Endothelial cell of umbilical vein (primary cell): Measurements from ENCODE around the gene HEATR5A. TPM values are rescaled to one million over a fixed set of nuclear protein-coding genes. Genes with fewer than 3 reads are reported as not detected.
A peak's percentile ranks its signal among the peaks of the same experiment; 100 is the strongest.

Experiments used
- BruUV-seq: library from RNA; stranded (reverse); fragments of 400-500 nt; replicated peaks from 2 replicates; lab custom pipeline; 2021; lab: Mats Ljungman, UMichigan
- CTCF ChIA-PET: fragments of 300-600, 350-600 bp; sonication (Branson Sonifier 250); formaldehyde crosslinking; loops from one replicate; lab custom pipeline; 2021; ENCODE audit warnings: antibody characterized with exemption, inconsistent platforms; lab: Charles Lee
- POLR2A ChIA-PET: fragments of 300-600, 350-600 bp; sonication (Branson Sonifier 250); formaldehyde crosslinking; loops from one replicate; lab custom pipeline; 2021; ENCODE audit warnings: antibody characterized with exemption, inconsistent platforms; lab: Charles Lee
- DNase-seq: peaks from one replicate; pipeline ENCODE4 v3.0.0-alpha.2; 2011; ENCODE audit warnings: low read depth, low spot score
- FAIRE-seq: peaks from 2 replicates; lab custom pipeline; 2011; peaks lifted over from hg19 to GRCh38; lab: Jason Lieb, UNC
- H2AFZ ChIP-seq: 2 replicates; pipeline ENCODE4 v1.6.0; 2012; ENCODE audit warnings: low read depth, low read length, control low read depth, inconsistent platforms
- H3K27ac ChIP-seq: 2 replicates; pipeline ENCODE4 v1.5.1; 2011; ENCODE audit warnings: low read depth, mild to moderate bottlenecking, control low read depth, low read length, moderate library complexity; ENCODE audit not compliant: insufficient read depth
- H3K27me3 ChIP-seq, 2 experiments: 2 replicates each; pipeline versions ENCODE4 v1.6.0 to v1.6.1; 2011; ENCODE audit warnings: low read length in 2 of 2, mixed read lengths in 1 of 2; ENCODE audit not compliant: control insufficient read depth in 2 of 2, insufficient read depth in 2 of 2
- H3K36me3 ChIP-seq, 2 experiments: 2 replicates in 1 of 2; 3 replicates in 1 of 2; pipeline ENCODE4 v1.5.1; 2011; ENCODE audit warnings: low read length in 2 of 2, mild to moderate bottlenecking in 1 of 2, moderate library complexity in 1 of 2; ENCODE audit not compliant: control insufficient read depth in 2 of 2, insufficient read depth in 2 of 2; ENCODE audit errors: extremely low read depth in 1 of 2
- H3K4me1 ChIP-seq: 3 replicates; pipeline ENCODE4 v1.5.1; 2011; ENCODE audit warnings: mild to moderate bottlenecking, low read length; ENCODE audit not compliant: control insufficient read depth, insufficient read depth; ENCODE audit errors: extremely low read depth
- H3K4me2 ChIP-seq: 2 replicates; pipeline ENCODE4 v1.6.1; 2011; ENCODE audit warnings: low read length, control low read depth, mixed read lengths; ENCODE audit not compliant: insufficient read depth
- H3K4me3 ChIP-seq, 3 experiments: fragments of 200-600 bp in 1 of 3; sonication (generic), shearing (Covaris generic) in 1 of 3; replicated peaks in 1 of 3; 2 replicates each; pipeline ENCODE4 v1.5.1; 2011 to 2016; ENCODE audit warnings: control low read depth in 3 of 3, low read length in 3 of 3, mild to moderate bottlenecking in 2 of 3, inconsistent platforms in 1 of 3, low read depth in 1 of 3, moderate library complexity in 1 of 3; ENCODE audit not compliant: insufficient read depth in 1 of 3
- H3K79me2 ChIP-seq: 2 replicates; pipeline ENCODE4 v1.6.0; 2012; ENCODE audit warnings: low read length, inconsistent platforms; ENCODE audit not compliant: control insufficient read depth, insufficient read depth
- H3K9ac ChIP-seq: replicated peaks from 2 replicates; pipeline ENCODE3; 2011; ENCODE audit warnings: low read length, control low read depth; ENCODE audit not compliant: insufficient read depth; ENCODE audit errors: extremely low read depth
- H3K9me1 ChIP-seq: replicated peaks from 3 replicates; pipeline ENCODE4 v1.6.0; 2011; ENCODE audit warnings: mild to moderate bottlenecking, low read length; ENCODE audit not compliant: control insufficient read depth, insufficient read depth; ENCODE audit errors: extremely low read depth
- H3K9me3 ChIP-seq: replicated peaks from 2 replicates; pipeline ENCODE4 v1.5.1; 2012; ENCODE audit warnings: low read length, inconsistent platforms; ENCODE audit not compliant: control insufficient read depth, insufficient read depth
- H4K20me1 ChIP-seq: replicated peaks from 2 replicates; pipeline ENCODE3; 2011; ENCODE audit warnings: mild to moderate bottlenecking, low read length; ENCODE audit not compliant: control insufficient read depth, insufficient read depth; ENCODE audit errors: extremely low read depth
- CTCF ChIP-seq, 2 donors: IDR thresholded peaks; 1 replicate in 1 of 2; 2 replicates in 1 of 2; pipeline ENCODE4 v1.5.1; 2011; ENCODE audit warnings: low read length in 2 of 2, mild to moderate bottlenecking in 2 of 2, moderate library complexity in 2 of 2, control low read depth in 1 of 2, inconsistent platforms in 1 of 2, low read depth in 1 of 2; ENCODE audit not compliant: insufficient read depth in 1 of 2; ENCODE audit errors: extremely low read depth in 1 of 2
- EZH2 ChIP-seq: IDR thresholded peaks from 2 replicates; pipeline ENCODE4 v1.6.1; 2012; ENCODE audit warnings: borderline replicate concordance, low read depth, mild to moderate bottlenecking, moderate library complexity, low read length, inconsistent platforms; ENCODE audit not compliant: severe bottlenecking
- FOS ChIP-seq: IDR thresholded peaks from 2 replicates; pipeline ENCODE4 v1.6.1; 2011; ENCODE audit warnings: mild to moderate bottlenecking, low read length, moderate library complexity, borderline replicate concordance; ENCODE audit not compliant: insufficient read depth
- GATA2 ChIP-seq: IDR thresholded peaks from 2 replicates; pipeline ENCODE4 v1.7.0; 2011; ENCODE audit warnings: low read depth, mild to moderate bottlenecking, moderate library complexity, mixed read lengths, low read length; ENCODE audit not compliant: insufficient read length, insufficient read depth
- JUN ChIP-seq: IDR thresholded peaks from 2 replicates; pipeline ENCODE4 v1.6.1; 2011; ENCODE audit warnings: borderline replicate concordance, low read depth; ENCODE audit not compliant: insufficient read length, insufficient read depth
- MAX ChIP-seq: IDR thresholded peaks from 2 replicates; pipeline ENCODE4 v1.6.1; 2011; ENCODE audit not compliant: insufficient read depth, insufficient read length
- MYC ChIP-seq: IDR thresholded peaks from one replicate; pipeline ENCODE4 v1.6.1; 2011; ENCODE audit warnings: mild to moderate bottlenecking, low read depth, low read length
- POLR2A ChIP-seq: IDR thresholded peaks from 2 replicates; pipeline ENCODE4 v1.6.1; 2012; ENCODE audit warnings: low read depth, mild to moderate bottlenecking, control low read depth, low read length
- POLR2AphosphoS5 ChIP-seq: IDR thresholded peaks from 2 replicates; pipeline ENCODE4 v1.6.1; 2012; ENCODE audit warnings: low read depth, mild to moderate bottlenecking, control low read depth, low read length, moderate library complexity; ENCODE audit not compliant: insufficient read depth
- dilution Hi-C: fragments of 300-500 bp; cut with MboI; formaldehyde crosslinking; loops from one replicate; pipeline ENCODE4 v1.15.0; 2019; ENCODE audit warnings: low sequenced_read_pairs; ENCODE audit not compliant: extremely low pct_ligation_motif_present
- intact Hi-C: fragments of 100-400 bp; cut with micrococcal nuclease; formaldehyde crosslinking; loops from one replicate; pipeline ENCODE4 v1.10.0; 2022
- polyA plus RNA-seq, 4 experiments: library from polyadenylated mRNA; depleted of rRNA in 3 of 4; stranded (reverse) in 3 of 4; unstranded in 1 of 4; fragments of >200 nt; gene quantifications; 2 replicates each; pipeline versions ENCODE4 v1.2.1 to v1.2.3, GENCODE V29; 2011 to 2012; ENCODE audit warnings: missing spikeins in 1 of 4
- total RNA-seq: library from RNA; stranded (reverse); gene quantifications from 2 replicates; pipeline ENCODE4 v1.2.3, GENCODE V29; 2021

Gene HEATR5A
- total and polyA plus RNA-seq, 2 donors (not counting 3 experiments of a cell fraction or from before 2014, with no cell fraction given), result 12.6 to 45.3 TPM

GRCh38 chr14:31357279-31357678 is 63.1 kb downstream of the HEATR5A start:
- Histone ChIP-seq H2AFZ (no peak overlapping the region), H3K4me1 (peaks cover 31% of the 10 kb centered on the region), H3K9me1 (no peaks in the 10 kb centered on the region), H3K4me3 (peak overlapping the region in 1 of 3 experiments; percentile 11), H3K27me3 (no peaks in the 10 kb centered on the region), H3K9ac (peak overlapping the region; percentile 51), H3K79me2 (no peaks in the 10 kb centered on the region), H3K4me2 (peak overlapping the region; percentile 81), H3K9me3 (no peaks in the 10 kb centered on the region), H3K27ac (peak overlapping the region; percentile 45), H3K36me3 (peaks cover 0 to 7% of the 10 kb centered on the region in 2 experiments), H4K20me1 (no peaks in the 10 kb centered on the region)
- intact Hi-C loops (loop anchor here (5.0 to 10.0 kb wide), 4 partner anchors 190 to 702 kb away; partner anchors contain the start of gene COCH), dilution Hi-C loops (no loop called here)
- TF ChIP-seq POLR2AphosphoS5 (no peak), FOS (peak; percentile 56), GATA2 (no peak)
- ChIA-PET CTCF (interaction anchor here (0.7 to 1.8 kb wide), 7 partner anchors 93 to 1203 kb away, joined by 3 to 7 read pairs (median 3); partner anchors contain the start of gene HECTD1), POLR2A (interaction anchor here (0.8 kb wide), 1 partner anchor 63 kb away, joined by 4 read pairs; the partner anchor contains the start of gene HEATR5A)
- FAIRE-seq (no peak), DNase-seq (peak; percentile 34)
- no TSS peak for BruUV-seq

GRCh38 chr14:31346097-31346496 is 74.3 kb downstream of the HEATR5A start:
- dilution Hi-C loops (no loop called here), intact Hi-C loops (no loop called here)
- H3K27me3 ChIP-seq, result no peaks in the 10 kb centered on the region
- no peak overlapping the region for H3K9ac ChIP-seq
- no peaks in the 10 kb centered on the region for H3K9me3 ChIP-seq
- no peak overlapping the region for H3K4me3 ChIP-seq
- H2AFZ ChIP-seq, result no peak overlapping the region
- CTCF ChIA-PET, result interaction anchor here (1.7 kb wide), 1 partner anchor 138 kb away, joined by 4 read pairs; the partner anchor contains the start of gene HECTD1
- no TSS peak for BruUV-seq
- no peaks in the 10 kb centered on the region for H4K20me1 ChIP-seq
- H3K36me3 ChIP-seq, result peaks cover 4 to 5% of the 10 kb centered on the region in 2 experiments
- no peaks in the 10 kb centered on the region for H3K4me1 ChIP-seq
- POLR2A ChIA-PET, result no interaction called here
- no peak for FAIRE-seq
- no peak for TF ChIP-seq POLR2AphosphoS5
- TF ChIP-seq CTCF (IDR thresholded peaks at IDR 0.05; ENCODE audit: extremely low read depth in 1 of 2, insufficient read depth in 1 of 2, low read depth in 1 of 2, low read length in 2 of 2), result no peak
- no peak for TF ChIP-seq MAX
- TF ChIP-seq EZH2, result no peak
- no peak for TF ChIP-seq FOS
- no peak for TF ChIP-seq POLR2A
- TF ChIP-seq MYC, result no peak
- no peak for TF ChIP-seq GATA2
- no peak for TF ChIP-seq JUN
- no peaks in the 10 kb centered on the region for H3K9me1 ChIP-seq
- H3K4me2 ChIP-seq, result no peak overlapping the region
- H3K27ac ChIP-seq, result no peak overlapping the region
- DNase-seq, result no peak
- no peaks in the 10 kb centered on the region for H3K79me2 ChIP-seq
